ENCODE results near the gene UEVLD.

Gene UEVLD

DNA sequence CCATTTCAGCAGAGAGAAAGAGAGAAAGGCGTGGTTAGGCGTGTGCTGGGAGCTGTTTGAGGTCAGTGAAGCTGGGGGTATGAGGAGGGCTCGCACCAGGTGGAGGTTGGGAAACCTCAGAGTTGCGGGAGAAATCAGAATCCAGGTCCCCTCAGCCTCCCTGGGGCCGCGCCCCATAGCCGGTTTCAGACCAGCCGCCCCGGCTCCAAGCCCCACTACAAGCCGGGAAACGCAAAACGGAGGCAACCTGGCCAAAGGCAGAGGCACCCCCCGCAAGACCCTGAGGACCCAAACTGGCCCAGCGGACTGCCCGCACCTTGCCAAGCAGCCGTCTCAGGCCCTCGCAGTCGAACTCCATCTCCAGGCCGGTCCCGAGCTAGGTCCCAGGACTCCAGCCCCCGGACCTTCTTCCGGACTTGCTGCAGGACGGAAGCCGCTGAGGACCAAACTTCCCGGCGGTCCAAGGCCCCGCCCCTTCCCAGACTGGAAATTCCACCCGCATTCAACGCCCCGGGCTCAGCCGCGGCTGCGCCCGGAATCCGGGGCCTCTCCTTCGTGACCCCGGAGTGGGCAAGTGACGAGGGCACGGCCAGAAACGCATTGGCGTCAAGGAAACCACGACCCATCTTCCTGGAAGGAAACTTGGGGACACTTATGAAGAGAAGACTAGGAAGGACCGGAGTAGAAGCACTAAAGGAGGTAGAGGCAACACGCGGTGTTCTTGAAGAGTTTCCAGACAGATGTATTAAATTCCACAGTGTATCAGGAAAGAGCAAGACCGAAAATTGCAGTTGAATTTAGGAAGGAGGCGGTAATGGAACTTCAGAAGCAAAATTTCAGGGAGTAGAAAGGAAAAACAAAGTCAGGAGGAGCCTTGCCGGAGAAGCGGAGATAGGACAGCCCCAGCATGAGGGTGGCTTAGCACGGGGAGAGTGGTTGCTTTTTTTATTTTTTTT lies at the start of gene UEVLD:
Gene UEVLD, minus strand, starts transcription at position 438 of the 956 bp plus-strand sequence. Its CDS starts 80 bp downstream, at position 358.
- peak; percentile 72 for DNase-seq (ENCODE audit: low read depth)
- H3K4me3 ChIP-seq (ENCODE audit: low read depth, low read length): peak within 1 kb of the TSS; percentile 93

DNA sequence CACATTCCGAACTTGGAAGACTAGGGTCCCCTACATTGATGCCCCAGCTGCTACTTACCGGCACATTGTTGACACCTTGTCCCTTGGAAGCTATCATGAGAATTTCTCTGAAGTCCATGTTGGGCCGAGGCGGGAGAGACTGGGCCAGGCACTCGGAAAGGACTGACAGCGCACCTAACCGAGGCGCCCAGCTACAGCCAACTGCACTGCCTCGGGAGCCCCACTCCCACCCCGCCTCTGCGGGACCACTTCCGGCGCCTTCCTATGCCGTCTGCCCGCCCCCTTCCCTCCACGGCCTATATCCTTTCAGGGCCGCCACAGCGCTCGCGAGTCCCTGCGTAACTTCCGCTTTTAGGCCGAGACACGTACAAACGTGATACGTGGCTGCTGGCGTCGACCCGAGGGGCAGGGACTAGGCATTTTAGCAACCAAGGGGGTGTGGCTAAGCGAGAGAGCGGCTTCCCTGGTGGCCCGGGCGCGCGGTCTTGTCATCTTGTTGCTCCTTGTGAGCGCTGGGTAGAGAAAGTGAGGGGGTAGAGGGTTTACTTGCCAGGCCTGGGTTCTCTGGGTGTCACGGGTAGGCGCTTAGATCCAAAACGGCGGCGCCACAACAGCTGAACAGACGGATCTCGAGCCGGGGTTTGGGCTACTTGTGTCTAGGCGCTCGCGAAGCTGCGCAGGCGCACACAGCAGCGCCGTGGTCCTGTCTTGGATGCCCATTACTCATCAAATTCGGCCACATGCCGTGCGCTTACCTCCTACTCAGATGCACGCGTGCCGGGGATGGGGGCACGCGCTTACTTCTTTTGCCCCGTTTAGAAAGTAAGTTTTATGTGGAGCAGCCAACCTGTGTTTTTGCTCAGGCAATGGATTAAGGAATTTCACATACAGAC lies 45.9 kb upstream of the UEVLD start, which contains the start of gene SPTY2D1:
Gene SPTY2D1, minus strand, starts transcription at position 203 of the 893 bp plus-strand sequence. Its CDS starts 85 bp downstream, at position 118.
- H3K4me3 ChIP-seq (ENCODE audit: low read depth, low read length): peak within 1 kb of the TSS; percentile 100
- DNase-seq (ENCODE audit: low read depth): peak; percentile 98

DNA sequence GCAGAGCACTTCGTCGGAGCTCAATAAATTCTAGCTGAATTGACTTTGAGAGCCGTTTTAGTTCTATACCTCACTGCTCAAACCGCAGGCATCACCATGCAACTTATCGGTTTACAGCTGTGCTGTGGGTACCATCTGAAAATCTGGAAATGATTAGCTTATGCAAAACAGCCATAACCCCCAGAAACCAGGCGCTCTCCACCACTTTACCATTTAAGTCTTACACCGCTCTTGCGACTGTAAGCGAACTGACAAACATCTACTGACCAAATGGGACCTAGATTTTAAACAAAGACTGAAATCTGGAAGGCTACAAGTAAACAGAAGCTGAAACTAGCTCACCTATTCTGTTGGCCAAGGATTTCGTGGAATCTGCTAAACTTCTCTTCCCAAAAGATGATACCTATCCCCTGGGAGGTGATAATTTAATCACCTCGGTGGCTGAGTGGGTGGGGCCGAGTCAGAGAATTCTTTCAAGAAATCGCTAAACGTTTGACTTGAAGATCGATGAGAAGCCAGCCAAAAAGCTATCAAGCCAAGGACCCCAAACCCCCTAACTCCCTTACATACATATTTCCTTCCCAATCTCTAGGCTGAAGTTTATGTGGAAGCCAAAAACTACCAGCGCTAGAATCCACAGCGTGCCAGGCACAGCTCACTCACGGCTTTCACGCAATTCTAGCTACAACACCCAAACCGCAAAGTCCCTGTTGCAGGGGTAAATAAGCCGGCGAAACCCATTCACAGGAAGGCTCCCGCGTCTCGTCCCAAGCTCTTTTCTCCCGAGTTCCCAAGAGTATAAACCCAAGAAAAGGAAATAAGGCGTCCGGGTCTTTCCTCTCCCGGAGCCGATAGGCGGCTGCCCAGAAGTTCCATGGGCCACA lies 45.0 kb upstream of the UEVLD start:
- H3K4me3 ChIP-seq (ENCODE audit: low read depth, low read length): peak overlapping the region; percentile 100
- no peak for DNase-seq (ENCODE audit: low read depth)

DNA sequence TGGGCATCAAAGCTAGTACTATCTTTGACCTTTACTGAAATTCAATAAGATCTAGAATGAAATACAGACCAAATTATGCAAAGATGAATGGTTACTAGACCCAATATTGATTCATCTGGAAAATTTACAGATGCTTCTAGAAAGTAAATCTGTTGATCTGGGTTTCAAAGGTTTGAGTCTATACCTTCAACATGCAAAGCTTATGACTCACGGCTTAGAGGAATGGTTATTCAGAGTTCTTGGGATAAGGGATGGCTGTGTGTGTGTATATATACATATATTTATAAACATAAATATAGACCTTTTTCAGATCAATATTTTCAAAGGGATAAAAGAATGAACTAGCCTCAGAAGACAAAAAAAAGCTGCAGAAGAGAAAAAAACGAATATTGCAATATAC lies 44.3 kb upstream of the UEVLD start:
- peak overlapping the region; percentile 100 for H3K4me3 ChIP-seq (ENCODE audit: low read depth, low read length)
- no peak for DNase-seq (ENCODE audit: low read depth)

DNA sequence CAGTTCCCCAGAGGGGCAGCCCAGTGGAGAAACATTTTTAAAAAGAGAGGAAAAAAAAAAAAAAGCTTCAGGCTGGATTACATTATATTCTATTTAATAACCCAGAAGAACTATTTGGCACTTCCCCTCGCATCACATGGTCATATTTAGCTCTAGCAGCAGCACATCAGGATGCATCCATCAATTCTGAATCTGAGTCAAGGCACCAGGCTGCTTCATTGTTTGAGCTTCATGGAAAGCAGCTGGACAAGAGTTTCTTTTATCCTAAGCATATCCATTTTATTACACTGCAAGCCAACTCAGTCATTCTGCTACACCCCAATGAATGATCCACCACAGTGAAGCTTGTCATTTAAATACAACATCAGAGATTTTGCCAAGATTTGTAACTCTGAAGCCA lies 35.6 kb upstream of the UEVLD start:
- no peak for DNase-seq (ENCODE audit: low read depth)
- no peak overlapping the region for H3K4me3 ChIP-seq (ENCODE audit: low read depth, low read length)

DNA sequence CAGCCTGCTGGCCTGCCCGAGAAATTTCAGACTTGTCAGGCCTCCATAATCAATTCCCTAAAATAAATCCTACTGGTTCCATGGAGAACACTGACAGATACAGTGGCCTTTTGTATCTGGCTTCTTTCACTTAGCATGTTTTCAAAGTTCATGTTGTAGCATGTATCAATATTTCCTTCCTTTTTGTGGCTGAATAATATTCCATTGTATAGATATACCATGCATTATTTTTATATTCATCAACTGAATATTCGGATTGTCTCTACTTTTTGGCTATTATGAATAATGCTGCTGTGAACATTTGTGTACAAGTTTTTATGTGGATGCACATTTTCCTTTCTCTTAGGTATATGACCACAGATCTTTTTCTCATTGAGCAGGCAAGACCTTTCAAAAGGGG lies 35.2 kb upstream of the UEVLD start:
- H3K4me3 ChIP-seq (ENCODE audit: low read depth, low read length): no peak overlapping the region

DNA sequence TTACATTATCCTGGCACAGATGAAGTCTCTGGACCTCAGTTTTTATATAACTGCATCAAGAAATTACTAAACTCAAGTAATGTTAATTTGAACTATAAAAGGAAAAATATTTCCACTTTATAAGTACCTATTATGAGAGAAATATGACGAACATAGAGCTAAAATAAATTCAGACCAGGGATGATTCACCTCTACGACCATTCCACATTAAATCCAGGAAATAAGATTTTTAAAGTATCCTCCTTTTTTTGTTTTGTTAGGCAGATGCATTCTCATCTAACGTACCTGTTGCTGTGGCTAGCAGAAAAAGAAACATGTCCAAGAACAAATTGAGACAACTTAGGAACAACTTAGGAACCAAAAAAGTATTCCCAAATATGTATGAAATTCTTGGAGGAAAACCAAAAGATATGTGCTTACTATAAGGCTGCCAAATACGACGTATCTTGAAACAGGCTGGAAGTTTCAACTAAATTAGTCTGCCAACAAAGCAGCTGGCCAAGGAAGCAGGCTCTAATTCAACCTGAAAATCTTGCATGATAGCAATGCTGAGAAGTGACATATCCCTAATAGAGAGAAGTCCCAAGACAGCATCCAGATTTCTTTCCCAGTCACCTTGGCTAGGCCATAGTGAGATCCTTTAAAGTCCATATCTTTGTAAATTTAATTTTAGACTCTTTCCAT lies 29.9 kb upstream of the UEVLD start:
- DNase-seq (ENCODE audit: low read depth): no peak
- H3K4me3 ChIP-seq (ENCODE audit: low read depth, low read length): no peak overlapping the region

More for the DNA sequence above, 35.2 kb upstream of the UEVLD start:
- DNase-seq (ENCODE audit: low read depth): no peak

DNA sequence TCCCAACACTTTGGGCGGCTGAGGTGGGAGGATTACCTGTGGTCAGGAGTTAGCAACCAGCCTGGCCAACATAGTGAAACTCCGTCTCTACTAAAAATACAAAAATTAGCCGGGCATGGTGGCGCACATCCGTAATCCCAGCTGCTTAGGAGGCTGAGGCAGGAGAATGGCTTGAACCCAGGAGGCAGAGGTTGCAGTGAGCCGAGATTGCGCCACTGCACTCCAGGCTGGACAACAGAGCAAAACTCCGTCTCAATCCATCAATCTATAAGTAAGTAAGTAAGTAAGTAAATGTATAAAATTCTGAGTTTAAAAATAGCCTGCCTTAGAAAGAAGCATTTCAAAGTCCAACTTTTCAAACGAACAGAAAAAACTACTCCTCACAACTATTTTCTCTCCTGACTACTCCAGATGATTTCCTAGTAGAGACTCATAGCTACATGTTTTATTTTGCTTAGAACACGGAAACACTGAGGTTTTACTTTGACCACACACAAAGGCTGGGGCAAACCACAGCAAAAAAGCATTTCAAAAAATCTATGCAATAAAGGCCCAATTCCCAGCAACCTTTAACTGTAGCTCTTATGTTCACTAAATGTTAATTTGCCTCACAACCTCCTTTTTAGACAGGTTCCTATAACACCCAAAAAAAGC lies 29.3 kb upstream of the UEVLD start:
- DNase-seq (ENCODE audit: low read depth): no peak
- no peak overlapping the region for H3K4me3 ChIP-seq (ENCODE audit: low read depth, low read length)

DNA sequence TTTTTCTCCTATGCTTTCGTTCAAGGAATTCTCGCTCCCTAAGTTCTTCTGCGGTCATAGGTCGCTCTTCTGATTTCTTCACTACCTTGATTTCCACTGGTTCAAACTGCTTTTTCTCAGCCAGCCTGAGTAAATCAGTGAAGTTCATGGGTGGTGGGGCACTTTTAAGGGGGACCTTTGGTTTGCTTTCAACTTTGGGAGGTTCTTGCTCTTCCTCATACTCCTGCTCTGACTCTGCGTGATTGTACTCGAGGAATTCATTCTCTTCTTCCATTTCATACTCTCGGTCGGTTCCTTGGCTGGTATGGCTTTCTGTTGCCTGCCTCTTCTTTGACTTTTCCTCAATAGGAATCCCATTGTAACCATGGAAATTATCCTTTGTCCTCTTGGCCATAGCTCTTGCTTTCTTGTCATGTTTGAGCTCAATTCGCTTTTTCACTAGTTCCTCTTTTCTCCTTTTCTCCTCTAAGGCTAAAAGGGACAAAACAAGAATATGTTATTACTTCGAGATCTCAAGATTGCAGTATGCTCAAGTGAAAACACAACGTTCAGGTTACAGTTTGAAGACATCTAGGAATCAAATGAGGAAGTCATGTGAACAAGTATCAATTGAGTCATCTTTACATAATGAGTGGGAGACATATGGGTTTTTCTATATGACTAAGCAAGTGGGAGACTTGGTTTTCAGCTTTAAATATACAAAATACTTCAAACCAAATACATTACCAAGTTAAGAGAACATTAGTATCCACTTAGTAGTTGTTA lies 27.3 kb upstream of the UEVLD start:
- H3K4me3 ChIP-seq (ENCODE audit: low read depth, low read length): no peak overlapping the region
- no peak for DNase-seq (ENCODE audit: low read depth)

DNA sequence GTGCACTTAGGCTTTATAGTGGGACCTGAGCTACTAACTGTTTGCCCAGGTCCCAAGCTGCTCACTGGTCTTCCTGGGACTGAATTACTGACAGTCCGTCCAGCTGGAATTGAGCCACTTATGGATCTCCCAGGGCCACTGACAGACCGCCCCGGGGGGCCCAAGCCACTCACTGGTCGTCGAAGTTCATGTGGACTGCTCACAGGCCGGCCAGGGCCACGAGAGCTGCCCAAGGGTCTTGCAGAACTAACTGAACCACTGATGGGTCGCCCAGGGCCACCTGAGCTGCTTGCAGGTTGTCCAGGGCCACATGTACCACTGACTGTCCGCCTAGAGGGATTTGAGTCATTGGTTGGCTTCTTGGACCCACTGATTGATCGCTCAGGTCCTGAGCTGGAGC lies 26.1 kb upstream of the UEVLD start:
- no peak overlapping the region for H3K4me3 ChIP-seq (ENCODE audit: low read depth, low read length)
- DNase-seq (ENCODE audit: low read depth): no peak

DNA sequence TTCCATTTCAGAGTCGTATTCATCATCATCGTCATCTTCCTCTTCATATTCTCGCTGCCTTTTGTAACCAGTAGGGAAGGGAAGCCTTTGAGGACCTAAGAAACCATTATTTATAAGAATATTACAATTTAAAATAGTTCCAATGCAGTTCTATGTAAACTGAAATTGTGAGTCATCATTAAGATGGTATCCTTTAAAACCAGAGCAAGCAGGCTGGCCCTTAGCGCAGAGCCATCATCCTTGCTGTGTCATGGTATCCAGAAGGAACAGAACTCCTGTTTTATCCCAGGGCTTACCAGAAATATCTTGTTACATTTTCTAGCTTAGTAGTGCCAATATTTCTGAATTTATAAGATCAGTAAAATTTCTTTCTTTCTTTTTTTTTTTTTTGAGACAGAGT lies 23.9 kb upstream of the UEVLD start:
- DNase-seq (ENCODE audit: low read depth): no peak

DNA sequence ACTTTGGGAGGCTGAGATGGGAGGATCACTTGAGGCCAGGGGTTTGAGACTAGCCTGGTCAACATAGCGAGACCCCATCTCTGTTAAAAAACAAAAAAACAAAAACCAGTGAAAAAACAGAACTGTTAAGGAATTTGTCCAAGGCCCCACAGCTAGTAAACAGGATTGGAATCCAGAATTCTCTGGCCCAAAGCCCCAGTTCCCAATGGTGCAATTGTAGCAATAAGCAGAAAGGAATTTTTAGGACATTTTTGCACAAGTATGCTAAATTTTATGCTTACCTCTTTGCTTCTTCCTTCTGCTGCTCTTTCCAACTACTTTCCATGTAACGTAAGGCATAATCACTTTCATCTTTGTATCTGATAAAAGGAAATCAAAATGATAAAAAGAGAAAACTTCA lies 22.7 kb upstream of the UEVLD start:
- DNase-seq (ENCODE audit: low read depth): no peak
- H3K4me3 ChIP-seq (ENCODE audit: low read depth, low read length): no peak overlapping the region

More for the DNA sequence above, 23.9 kb upstream of the UEVLD start:
- H3K4me3 ChIP-seq (ENCODE audit: low read depth, low read length): no peak overlapping the region

DNA sequence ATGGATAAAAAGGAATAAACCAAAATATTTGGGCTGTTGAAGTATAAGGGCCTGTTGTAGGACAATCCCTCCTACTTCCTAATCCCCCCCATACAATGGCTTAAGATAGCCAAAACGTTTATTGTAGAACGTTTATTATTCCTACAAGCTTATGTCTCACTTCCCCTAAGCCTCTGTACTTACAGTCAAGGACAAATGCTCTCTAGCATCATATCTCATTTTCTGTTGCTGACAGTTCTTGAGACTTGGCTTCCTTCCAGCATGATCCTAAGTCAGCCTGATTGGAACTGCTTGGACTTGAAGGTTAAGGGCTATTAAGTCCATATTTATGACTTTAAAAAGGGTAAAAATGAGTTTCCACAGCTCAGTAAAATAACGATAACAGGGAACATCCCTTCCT lies 19.8 kb upstream of the UEVLD start:
- DNase-seq (ENCODE audit: low read depth): no peak
- H3K4me3 ChIP-seq (ENCODE audit: low read depth, low read length): no peak overlapping the region

DNA sequence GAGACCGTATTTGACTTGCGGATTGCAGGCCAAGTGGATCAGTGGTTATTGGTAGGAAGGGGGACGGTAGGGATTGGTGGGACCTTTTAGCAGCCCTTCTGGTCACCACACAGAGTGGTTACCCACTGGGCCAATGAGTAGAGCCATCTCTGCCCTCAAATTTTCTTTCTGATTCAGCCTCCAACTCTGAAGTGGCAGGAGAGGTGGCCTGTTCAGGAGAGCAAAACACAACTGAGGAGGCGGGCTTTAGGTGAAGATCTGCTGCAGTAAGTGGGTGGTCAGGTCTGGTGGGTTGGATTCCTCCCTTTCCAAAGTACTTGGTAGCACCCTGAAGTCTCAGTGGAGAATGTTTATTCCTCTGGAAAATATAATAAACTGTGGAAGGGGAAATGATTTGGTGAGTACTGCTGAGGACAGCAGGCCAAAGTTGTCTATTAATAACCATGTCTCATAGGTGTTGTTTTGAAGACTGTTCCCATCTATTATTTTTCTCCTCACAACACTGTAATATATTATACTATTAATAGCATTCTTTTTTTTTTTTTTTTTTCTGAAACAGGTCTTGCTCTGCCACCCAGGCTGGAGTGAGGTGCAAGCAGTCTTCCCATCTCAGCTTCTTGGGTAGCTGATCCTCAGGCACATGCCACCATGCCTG lies 12.5 kb upstream of the UEVLD start:
- no peak overlapping the region for H3K4me3 ChIP-seq (ENCODE audit: low read depth, low read length)
- no peak for DNase-seq (ENCODE audit: low read depth)

DNA sequence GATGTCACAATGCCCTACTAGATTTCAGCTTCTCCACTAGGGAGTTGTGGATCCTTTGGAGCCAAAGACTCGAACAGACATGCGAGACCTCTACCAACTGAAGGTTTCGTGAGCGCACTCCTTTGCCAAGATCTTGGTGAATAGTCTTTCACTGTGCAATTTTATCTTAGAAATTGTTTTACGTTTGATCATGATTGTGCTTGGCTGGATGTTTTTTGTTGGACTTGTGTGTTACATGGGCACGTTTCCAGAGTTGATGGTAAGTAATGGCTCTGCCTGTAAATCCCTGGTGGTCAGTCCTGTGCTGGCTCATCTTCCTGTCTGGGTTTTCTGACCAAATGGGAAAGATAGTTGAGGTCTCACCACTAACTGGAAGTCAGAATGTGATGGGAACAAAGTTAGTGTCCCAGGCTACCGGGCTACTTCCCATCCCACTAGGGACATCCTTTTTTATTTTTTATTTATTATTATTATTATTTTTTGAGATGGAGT lies 11.3 kb upstream of the UEVLD start, which contains the start of gene MISFA:
Gene MISFA, plus strand, starts transcription at position 51 of the 492 bp plus-strand sequence. Its CDS starts 140 bp downstream, at position 191.
- no peak within 1 kb of the TSS for H3K4me3 ChIP-seq (ENCODE audit: low read depth, low read length)
- no peak for DNase-seq (ENCODE audit: low read depth)

DNA sequence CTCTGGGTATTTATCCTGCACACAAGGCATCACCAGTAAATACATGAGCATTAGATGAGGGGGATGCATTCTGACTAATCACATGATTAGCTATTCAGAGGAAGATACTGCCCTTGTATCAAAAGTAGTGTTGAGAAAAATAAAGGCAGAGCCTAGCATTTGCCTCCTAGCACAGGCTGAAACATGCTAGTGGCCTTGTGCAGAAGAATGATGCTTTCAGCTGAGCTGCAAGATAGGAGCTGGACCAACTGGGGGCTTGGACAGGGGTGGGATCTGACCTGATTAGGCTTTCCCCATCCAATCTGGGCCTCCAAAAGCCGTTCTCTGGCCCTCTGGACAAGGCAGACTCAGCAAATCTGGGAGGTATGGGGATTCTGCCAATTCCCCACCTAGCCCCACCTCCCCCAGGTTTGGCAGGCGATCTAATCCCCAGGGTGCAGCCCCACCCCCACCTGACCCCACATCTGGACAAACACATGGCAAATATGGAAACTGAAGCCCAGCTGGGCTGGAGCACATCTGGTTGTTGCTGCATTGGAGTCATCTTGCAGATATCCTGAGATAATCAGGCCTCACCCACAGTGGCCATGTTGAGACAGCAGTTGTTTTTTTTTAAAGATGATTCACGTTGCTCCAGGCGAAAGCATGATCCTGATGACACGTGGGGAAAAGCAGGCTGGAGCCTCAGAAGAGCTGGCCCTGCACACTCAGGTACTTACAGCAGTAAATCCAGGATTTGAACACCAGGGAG lies 6.6 kb upstream of the UEVLD start:
- peak; percentile 64 for DNase-seq (ENCODE audit: low read depth)
- no peak overlapping the region for H3K4me3 ChIP-seq (ENCODE audit: low read depth, low read length)

Measured in skeletal muscle cell (primary cell).